IPS DF 4.7 (cell line): Measurements from ENCODE around the gene SDC3.

Experiments used
- DNase-seq: peaks from one replicate; pipeline ENCODE4 v3.0.0-alpha.2; 2013; ENCODE audit warnings: low spot score; ENCODE audit errors: extremely low read depth

Gene SDC3

DNA sequence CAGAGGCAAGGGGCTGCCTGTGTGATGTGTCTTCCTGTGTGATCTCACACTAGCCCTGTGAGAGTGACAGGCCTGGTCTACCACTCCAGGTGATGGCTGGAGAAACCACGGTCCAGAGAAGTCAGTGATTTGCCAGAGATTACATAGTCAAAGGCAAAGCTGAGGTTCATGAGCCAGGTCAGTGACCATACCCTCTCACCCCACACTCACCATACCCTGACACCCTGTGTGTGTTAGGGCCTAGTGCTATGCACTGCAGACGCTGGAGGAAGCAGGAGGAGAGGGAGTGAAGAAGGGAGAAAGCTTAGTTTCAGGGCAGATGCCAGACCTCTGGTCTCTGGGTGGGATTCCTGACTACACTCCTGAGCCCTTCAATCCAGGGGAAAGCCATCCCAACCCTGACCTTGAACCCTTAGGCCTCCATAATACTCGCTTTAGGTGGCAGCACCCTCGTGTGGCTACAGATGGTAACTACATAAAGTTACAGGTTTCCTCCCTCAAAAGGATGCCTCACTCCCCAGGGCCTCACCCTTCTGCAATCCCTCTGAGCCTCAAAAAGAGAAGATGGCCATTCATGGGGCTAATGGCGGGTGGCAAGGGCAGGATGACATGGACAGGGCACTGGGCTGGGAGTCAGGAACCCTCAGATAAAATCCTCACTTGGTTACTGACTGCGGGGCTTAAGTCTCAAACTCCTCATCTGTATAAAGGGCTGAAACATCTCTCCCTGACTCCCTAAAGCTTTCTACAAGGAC, 20.8 kb upstream of the SDC3 start:
- DNase-seq: peak; percentile 44

DNA sequence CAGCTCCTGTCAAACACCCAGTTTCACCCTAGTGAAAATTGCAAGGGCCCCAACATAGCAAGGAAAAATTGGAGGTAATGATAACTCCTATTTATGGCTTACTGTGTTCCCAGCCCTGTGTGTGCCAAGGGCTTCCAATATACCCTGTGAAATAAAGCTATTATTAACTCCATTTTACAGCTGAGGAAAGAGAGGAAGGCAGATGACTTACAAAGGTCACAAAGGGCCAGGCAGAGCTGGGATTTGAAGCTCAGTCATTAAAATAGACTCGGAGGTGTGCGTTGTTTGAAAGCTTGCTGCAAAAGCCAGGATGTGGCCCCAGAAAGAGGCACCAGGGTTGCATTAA, 20.2 kb upstream of the SDC3 start:
- DNase-seq: no peak

DNA sequence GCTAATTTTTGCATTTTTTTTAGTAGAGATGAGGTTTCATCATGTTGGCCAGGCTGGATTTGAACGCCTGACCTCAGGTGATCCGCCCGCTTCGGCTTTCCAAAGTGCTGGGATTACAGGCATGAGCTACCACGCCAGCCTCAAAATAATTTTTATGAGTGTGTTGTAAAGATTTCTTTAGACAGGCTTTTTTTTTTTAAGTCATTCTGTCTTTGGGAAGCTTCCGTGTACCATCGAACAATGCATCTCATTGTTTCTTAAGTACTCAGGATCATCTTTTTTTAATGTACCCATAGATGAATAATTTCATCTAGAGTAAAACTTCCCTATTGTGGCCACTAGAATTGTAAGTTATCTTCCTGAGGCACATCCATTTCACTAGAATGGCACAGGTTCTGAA, 19.6 kb upstream of the SDC3 start:
- DNase-seq: no peak

DNA sequence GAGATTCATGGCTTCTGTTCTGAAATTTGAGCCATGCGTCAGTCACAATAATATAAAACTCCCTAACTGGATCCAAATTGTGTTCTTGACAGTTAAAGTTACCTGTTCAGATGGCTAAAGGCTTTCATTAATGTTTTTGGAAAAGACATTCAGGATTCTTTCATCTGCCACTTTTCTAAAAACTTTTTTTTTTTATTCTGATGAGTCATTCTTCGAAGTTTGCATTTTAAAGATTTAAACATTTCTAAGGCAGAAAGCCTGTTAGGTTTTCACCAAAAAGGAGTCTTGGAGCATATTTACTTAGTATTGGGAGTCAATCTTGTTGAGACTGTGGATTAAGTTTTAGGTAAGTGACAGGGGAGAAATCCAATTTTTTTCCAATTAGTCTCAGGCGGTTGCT, 18.9 kb upstream of the SDC3 start:
- no peak for DNase-seq

DNA sequence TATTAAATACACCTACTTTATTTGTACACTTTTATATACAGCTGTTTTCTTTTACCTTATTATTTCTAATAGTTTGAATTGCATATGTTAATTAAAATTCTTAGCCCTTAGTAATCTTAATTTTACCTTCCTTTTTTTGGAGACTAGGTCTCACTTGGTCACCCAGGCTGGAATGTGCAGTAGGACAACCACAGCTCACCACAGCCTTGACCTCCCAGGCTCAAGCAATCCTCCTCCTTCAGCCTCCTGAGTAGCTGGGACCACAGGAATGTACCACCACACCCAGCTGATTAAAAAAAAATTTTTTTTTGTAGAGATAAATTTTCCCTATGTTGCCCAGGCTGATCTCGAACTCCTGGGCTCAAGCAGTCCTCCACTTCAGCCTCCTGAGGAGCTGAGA, 15.0 kb upstream of the SDC3 start:
- no peak for DNase-seq

DNA sequence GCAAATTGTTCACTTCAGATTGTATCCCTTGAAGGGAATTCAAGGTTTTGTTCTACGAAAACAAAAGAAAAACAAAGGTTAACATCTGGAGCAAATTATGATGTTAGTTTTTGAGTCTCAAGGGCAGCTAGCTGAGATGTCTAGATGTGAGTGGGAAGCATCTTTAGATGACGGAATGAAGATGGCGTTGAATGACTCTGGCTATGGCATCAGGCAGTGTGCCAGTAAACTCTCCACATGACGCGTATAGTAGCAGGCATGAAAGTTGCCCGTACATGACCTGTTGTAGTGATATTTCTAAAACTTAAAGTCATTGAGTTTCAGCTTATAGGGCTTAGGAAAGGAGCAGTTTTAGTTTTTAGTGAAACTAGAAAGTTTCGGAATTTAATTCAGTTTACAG, 12.3 kb upstream of the SDC3 start:
- DNase-seq: no peak

DNA sequence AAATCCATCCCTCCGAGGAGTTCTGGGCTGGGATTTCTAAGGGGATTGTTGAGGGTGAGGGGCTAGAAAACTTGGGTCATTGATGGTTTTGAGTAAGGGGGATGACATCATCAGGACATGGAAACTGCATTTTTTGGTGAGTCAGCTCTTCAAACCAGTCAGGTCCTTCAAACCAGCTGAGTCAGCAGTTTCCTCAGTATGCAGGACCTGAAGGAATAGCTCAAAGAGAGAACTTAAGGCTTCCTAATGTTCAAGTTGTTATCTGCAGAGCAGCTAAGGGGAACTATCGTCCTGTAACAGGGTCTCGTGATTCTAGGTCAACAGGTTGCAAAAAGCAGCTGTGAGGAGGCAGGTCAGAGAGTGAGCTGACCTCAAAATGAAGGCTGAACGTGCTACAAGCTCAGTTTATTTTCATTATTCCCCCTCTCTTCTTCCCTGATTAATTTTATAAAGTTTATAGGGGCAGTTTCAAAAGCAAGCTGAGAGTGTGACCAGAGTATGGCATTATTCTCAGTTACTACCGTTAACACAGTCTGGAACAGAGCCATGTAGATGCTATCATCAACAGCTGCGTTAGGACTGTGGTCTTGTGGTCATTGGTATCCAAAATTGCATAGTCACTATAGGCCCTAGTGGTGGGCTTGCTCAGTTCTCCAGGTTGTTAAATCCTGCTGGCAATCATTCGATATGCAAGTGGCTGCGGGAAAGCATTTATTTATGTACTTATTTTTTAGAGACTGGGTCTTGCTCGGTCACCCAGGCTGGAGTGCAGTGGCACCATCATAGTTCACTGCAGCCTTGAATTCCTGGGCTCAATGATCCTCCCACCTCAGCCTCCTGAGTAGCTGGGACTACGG, 10.7 kb upstream of the SDC3 start:
- DNase-seq: no peak

DNA sequence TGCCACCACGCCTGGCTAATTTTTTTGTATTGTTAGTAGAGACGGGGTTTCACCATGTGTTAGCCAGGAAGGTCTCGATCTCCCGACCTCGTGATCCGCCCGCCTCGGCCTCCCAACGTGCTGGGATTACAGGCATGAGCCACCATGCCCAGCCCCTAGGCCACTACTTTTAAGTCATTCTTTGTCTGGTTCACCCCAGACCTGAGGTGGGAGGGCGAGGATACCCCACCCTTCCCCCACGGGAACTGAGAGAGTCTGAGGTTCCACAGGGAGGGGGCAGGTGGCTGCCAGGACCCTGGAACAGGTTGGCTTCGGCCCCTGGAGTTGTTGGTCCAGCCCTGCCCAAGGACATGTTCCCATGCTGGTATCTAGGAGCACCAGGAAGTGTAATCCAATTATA, 7.7 kb upstream of the SDC3 start:
- no peak for DNase-seq

DNA sequence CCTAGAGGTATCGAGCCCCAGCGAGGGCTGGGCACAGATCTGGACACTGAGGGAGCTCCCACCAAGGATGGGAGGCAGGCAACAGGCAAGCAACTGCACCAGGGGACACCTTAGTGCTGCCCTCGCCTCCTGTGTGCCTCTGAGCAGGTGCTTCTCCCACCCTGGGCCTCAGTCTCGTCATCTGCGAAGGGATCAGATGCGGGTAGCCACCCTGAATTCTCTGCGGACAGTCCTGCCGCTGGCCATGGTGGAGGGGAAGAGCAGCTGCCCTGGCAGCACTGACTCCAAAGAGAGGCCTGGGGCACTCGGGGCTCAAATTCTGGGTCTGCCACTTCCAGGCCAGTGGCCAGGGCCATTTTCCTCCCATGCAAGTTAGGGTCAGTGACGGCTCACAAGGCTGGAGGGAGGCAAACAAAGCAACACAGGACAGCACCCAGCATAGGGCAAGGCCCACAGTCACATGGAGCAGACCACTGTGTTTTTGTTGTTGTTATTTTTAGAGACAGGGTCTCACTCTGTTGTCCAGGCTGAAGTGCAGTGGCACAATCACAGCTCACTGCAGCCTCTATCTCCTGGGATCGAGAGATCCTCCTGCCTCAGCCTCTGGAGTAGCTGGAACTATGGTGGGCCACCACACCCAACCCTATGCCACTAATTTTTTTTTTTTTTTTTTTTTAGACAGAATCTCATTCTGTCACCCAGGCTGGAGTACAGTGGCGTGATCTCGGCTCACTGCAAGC, 7.1 kb upstream of the SDC3 start:
- no peak for DNase-seq

DNA sequence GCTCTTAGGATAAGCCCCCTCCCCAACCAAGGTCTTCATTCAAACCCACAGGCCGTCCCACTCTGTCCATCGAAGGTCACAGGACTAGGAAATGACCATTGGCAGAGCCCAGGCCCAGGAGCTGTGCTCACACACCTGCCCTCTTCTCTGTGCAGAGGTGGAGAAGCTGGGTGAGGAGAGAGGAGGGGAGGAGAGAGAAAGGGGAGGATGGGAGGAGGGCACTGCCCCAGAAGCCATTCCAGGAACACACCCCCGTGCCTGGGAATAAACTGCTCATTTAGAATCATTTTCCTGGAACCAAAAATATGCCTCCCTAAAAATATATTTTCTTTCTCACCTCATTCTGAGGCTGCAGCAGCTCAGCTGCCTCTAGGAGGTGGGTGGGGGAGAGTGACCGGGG, 6.4 kb upstream of the SDC3 start:
- DNase-seq: no peak

DNA sequence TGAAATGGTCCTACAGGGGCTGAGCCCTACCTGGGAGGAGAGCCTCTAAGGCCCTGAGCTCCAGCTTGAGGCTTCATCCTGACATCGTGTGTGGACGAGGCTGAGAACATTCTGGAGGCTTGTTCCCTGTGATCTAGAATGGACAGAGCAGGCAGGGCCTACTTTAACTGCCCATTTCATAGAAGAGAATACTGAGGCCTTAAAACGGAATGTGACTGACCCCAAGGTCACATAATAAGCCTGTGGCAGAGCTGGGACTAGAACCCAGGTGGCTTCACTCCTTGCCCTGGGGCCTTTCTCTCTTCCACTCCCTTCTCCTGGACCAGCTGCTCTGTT, 6.0 kb upstream of the SDC3 start:
- DNase-seq: no peak

DNA sequence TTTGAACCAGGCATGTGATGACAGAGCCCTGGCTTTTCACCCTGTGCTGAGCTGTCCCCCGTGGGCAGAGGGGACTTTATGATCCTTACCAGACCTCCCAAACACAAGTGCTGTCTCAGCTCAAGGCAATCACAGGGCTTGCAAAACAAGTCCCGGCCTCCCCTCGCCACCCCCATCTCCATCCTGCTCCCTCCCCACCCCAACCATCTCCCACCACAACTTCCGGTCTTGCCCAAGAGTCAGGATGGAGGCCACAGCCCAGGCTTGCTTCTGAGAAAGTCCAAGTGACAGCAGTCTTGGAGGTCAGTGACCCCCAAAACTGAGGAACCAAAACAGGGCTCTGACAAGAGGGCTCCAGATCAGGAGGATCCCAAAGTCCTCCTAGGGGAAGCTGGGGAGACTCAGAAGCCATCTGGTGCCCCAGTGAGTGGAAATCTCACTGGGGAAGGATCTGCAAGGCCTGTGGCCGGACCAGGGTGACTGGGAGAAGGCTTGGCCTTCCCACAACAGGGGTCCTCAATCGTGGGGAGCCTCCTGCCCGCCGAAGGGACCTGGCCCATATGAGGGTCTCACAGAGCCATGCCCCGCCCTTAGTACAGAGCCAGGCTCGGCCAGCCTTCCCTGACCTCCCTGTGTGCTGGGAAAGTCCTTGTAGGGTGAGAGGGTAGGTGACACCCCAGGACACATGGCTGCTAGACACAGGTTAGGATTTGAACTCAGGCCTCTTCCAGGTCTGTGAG, 4.5 kb upstream of the SDC3 start:
- no peak for DNase-seq

DNA sequence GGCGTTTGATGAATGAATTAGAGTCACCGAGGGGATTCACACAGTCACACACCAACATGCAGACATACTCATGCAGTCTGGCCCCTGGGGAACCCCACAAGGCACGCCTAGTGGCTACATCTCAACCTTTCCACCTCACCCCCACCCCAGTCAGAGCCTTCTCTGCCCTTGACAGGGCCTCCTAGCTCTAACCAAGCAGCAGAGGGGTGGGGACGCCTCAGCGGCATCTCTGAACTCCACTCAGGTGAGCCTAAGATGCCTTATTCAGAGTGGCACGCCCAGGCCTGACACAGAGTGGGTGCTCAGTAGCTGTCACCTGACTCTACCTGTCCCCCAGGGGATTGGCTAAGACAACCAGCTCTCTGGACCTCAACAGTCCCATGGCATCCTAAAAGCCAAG, 3.7 kb upstream of the SDC3 start:
- DNase-seq: no peak

DNA sequence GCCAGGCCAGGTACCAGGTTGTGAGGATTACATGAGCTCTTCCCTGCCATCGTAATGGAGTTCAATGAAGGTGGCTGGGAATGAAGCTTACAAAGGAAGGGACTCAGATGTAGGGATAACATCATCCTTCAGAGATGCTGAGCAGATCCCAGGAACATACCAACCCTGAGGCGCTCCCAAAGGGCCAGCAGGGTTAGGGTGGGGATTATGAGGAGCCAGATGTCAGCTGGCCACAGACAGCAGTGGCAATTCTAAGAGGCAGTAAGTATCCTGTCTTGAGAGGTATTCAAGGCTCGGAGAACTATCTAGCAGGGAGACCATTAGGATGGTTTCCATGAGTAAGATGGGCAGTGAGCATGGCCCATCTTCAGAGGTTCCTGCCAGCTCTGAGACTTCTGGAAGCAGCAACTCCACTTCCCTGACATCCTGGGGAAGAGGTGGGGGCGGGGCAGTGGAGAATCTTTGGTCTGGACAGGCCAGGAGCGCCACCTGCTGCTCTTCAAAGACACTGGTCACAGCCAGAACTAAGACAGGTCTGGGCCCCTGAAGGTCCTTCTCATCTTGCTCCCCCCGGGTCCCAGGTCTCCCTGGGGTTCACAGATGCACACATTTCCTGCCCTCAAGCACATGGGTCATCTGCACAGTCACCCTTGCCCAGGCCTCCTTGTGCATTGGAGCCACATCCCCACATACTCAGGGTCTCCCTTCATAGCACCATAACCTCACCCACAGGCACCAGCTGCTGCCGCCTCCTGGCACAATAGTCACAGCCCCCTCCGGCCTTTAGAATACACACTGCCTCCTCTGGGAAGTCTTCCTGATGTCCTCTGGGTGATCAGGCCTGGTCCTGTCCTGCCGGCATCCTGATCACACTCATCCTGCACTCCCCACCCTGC, 2.7 kb upstream of the SDC3 start:
- DNase-seq: peak; percentile 53

DNA sequence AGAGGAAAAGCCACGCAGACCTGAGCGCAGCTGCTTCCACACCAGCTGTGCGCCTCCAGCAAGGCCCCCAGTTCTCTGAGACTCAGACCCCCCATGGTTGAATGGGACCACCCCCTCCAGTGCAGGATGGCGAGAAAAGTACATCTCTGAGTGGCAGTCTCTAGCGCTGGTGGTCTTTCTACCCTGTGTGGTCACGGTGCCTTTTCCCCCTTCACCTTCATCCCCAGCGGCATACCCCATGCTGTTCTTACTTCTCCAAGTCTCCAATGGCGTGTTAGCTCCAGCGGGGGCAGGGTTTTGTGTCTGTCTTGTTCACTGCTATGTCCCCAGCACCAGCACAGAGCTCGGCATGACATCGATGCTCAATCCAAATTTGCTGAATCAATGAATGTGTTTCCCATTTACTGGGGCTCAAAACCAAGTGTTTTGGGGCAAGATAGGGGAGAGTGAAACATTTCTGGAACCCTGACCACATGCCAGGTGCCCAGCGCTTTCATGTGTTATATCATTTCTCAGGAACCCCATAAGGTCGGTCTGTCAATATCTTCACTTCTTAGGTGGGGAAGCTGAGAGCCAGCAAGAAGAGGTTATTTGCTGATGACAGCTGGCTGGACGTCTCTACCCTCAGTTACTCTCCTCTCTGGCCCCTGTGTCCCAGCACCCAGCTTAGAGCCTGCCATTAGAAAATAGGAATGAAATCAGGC, 959 bp upstream of the SDC3 start:
- DNase-seq: no peak

DNA sequence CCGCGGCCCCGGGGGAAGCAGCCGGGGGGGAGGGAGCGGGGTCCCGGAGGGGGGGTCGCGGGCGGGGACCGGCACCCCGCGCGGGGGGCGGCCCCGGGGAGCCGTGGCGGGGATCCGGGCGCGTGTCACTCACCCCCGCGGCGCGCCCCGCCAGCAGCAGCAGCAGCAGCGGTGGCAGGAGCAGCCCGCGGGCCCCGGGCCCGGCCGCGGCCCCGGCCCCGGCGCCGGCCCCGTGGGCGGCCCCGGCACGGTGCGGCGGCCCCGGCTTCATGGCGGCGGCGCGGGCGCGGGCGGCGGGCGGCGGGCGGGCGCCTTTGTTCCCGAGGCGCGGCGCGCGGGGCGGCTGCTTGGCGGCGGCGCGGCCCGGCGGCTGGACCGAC, 252 bp downstream of the SDC3 start:
- no peak for DNase-seq

DNA sequence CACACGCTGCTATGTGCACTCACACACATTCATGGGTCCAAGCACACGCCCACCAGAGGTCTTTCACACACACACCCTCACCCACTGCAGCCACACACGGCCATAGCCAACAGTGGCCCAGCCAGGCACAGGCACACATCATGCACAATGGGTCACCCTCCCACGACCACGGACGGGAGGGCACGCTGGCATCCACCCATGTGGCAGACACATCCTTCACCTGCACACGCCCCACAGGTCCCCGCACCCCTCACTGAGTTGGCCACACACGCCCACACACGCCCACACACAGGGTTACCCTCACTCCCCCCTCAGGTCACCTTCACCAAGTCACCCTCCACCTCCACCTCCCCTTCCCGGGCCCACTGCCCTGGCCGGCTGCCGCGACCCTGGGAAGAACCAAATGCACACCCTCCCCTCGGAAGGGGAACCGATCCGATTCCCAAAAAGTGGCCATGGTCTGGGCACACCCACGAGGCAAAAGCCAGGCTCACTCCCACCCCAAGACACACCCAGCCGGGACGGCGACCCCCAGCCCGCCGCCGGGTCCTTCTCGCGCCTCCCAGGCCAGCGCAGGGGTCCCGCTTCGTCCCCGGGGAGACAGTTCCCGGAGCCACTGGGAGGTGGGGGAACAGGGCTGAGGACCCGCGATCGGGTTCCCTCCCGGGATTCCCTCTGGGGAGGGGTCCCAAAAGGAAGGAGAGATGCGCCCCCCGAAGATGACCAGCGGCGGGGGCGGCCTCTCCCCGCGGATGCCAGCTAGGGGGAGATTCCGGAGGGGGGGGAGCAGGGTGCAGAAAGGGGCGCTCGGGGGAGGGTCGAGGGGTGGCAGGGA, 860 bp downstream of the SDC3 start:
- DNase-seq: no peak

DNA sequence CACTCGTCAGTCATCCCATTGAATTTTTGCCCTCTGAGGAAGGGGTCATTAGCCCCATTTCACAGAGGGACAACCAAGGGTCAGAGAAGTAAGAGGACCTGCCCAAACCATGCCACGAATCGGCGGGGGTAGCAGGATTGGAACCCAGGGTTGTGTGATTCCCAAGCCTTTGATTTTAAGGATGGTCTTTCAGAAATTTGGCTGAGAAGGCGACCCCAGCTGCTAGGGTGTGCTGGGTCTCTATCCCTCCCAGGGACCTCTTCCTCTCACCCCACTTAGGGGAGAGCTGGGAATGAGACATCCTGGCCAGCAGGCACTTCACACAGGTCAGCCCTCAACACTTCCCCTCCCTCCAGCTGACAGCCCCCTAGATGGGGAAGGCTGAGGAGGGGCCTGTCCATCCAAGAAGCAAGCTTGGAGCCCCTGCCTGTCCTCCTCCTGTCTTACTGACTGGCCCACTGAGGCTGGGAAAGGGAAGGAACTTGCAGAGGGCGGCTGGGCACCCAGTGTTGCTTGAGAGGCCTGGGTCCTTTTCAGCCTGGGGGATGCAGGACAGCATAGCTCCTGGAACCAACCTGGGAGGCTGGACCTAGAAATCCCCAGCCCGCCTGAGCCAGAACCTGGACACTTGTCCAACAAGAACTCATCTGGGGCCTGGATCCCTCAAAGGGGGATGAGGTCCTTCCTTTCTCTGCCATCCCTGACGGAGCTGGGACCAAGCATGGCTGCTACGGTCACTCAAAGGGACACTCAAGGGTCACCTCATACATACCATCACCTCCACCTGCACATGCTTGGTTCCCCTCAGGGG, 1.7 kb downstream of the SDC3 start:
- DNase-seq: no peak
